NCI-H2081 treated with DMSO at 0.1 percent for 48 hours (cell line): ENCODE data around the gene NID1.
"Not testable (repeated sequence)": the region's sequence is repeated elsewhere in the genome, so short reads cannot be mapped to it uniquely, and the experiment has no call there.

Experiments
- DNase-seq: peaks from one replicate; lab custom pipeline; 2025; lab: John Stamatoyannopoulos, UW

The NID1 gene

DNA sequence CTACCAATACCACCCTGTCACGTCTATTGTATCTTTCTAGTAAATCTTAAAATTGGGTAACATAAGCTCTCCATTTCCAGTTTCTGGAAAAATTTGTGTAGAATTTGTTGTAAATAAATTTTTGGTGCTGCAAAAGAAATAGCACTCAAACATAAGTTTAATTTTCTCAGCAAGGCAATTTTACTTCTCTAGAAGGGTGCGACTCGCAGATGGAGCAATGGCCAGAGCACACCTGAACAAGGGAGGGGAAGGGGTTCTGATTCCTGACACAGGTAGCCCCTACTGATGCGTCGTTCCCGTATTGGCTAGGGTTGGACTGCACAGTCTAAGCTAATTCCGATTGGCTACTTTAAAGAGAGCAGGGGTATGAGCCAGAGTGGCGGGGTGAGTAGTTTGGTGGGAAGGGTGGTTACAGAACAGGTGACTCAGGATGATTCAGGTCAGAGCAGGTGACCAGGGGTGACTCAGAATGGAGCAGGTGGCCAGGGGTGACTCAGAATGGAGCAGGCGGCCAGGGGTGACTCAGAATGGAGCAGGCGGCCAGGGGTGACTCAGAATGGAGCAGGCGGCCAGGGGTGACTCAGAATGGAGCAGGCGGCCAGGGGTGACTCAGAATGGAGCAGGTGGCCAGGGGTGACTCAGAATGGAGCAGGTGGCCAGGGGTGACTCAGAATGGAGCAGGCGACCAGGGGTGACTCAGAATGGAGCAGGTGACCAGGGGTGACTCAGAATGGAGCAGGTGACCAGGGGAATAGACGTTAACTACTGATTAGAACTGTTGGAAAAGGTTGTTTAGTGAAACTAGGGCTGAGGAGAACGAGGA is 32.0 kb upstream of the NID1 start:
- DNase-seq = not testable (repeated sequence)

DNA sequence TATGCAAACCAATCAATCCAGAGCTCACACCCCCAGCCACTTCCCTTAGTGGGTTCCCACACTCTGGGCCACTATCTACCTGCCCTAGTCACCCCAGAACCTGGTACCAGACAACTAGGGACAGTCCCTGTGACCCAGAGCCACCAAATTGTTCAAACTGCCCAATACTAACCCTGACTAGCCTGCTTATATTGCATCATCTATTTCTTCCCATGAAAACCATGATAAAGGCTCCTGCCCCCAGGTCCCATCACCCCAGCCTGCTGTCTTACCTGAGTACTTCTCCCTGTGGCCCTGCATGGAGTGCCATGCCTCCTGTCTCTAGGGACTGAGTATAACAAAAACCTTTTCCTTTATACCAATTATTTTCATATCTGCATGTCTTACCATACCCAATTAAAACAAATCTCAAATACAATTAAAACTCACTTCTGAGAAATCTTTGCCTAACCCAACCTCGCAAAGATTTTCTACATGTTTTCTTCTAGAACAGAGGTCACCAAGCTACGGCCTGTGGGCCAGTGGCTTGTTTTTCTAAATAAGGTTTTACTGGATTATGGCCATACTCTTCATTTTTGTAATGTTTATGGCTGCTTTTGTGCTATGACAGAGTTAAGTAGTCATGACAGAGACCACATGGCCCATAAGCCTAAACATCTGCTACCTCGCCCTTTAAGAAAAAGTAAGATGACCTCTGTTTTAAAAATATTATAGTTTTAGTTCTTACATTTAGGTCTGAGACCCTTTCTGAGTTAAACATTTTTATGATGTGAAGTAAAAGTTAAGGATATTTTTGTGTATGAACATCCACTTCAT is 31.0 kb upstream of the NID1 start:
- no peak for DNase-seq

DNA sequence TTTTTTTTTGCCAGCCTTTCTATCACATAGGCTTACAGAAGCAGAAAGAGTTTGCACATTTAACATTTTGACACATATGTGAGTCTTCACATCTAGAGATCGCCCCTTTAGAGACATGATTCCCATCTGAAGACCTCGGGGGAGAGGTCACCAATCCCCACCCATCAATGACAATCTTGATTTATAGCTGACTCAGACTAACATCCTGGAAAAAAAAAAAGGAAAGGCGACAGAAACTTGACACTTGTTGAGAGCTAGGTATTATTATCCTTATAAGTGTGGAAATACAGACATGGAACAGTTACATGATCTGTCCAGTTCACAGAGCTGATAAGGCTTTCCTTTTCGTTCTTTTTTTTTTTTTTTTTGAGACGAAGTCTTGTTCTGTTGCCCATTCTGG is 28.0 kb upstream of the NID1 start:
- DNase-seq = no peak

DNA sequence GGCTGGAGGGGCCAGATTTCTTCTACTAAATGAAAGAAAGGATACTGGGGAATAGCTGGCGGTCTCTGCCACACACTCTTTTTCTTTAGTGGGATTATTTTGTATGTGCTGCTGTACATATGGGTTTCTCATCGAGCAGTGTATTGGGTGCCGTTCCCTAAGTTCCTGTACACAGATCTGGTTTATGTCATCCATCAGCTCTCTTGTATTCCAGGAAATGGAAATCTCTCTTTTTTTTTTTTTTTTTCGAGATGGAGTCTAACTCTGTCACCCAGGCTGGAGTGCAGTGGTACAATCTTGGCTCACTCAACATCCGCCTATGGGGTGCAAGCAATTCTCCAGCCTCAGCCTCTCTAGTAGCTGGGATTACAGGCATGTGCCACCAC is 27.0 kb upstream of the NID1 start:
- no peak for DNase-seq

DNA sequence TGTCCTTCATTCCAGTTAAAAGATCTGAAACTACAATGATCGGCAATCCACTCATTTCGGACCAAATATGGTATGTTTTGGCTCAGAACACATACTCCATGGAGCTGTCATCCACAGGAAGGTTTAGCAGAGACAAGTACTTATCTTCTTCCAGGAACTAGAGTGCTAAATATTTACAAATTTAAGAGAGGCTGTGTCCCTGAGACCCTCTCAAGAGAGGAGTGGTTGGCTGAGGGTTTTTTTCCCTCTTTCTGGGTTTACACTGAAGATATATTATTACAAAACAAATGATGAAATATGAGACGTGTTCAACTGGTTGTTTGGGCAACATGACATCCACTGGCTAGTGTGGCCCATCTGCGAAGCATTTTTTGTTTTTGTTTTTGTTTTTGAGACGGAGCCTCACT is 25.9 kb upstream of the NID1 start:
- no peak for DNase-seq

DNA sequence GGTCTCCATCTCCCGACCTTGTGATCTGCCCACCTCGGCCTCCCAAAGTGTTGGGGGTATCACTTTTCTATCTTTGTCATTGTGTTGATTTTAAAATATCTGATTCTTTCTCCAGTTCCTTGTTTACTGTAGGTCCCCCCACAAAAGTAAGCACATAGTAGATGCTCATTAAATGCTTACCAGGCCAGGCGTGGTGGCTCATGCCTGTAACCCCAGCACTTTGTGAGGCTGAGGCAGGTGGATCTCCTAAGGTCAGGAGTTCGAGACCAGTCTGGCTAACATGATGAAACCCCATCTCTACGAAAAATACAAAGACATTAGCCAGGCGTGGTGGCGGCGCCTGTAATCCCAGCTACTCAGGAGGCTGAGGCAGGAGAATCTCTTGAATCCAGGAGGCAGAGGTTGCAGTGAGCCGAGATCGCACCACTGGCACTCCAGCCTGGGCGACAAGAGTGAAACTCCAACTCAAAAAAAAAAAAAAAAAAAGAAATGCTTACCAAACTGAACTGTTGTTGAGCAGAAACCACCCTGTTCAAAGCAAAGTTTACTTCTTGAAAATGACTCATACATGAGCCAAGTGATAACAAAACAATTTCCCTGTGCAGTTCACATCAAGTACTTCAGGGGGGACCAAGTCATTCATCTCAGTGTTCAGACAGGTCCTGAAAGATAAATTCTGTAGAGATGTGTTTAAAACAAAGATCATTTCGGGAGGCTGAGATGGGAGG is 24.3 kb upstream of the NID1 start:
- DNase-seq = no peak

DNA sequence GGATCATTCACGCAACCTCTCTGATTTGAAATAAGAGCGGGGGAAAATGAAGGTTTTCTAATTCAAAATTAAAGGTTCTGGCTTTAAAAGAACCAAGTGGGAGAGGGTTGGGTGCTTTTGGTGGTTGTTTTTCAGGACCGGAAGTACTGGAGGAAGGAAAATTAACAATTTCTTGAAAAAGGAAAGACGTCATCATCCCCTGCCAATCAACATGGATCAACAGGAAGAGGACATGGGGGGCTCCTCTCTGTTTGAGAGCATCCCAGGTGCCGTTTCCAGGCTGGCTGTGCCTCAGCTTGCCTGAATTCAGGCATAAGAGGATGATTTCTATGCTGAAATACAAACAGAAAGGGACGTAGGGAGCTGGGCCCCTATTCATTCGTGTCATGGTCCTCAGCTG is 21.6 kb upstream of the NID1 start:
- DNase-seq = no peak

DNA sequence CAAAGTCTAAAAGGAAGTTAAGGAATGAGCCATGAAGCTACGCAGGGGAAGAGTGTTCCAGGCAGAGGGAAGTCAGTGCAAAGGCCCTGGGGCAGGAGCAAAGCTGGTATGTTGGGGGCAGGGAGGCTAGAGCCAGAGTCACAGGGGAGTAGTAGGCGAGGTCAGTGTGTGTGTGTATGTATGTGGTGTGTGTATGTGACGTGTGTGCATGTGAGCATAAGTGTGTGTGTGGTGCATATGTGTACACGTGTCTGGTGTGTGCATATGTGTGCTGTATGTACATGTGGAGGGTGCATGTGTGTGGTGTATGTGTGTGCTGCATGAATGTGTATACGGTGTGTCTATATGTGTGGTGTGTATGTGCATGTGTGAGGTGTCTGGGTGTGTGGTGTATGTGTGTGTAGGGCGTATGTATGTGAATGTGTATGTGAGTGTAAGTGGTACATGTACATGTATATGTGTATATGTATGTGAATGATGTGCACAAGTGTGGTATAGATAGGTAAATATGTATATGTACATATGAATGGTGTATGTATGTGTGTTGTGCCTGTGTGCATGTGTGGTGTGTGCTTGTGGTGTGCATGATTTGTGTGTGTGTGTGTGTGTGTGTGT is 20.8 kb upstream of the NID1 start:
- DNase-seq = no peak

DNA sequence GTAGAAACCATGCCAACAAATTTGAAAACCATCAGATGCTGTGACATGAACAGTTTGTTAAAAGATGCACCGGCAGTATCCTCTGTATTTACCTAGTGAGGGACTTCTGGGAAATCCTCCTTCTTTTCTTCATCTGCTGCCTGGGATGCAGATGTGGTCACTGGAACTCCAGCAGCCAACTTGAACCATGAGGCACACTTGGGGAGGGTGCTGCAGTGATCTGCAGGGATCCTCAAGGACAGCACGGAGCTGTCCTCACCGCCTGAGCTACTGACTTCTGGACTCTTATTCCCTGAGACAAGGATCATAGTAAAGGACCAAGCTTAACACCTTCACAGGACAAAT is 19.5 kb upstream of the NID1 start:
- DNase-seq = no peak

DNA sequence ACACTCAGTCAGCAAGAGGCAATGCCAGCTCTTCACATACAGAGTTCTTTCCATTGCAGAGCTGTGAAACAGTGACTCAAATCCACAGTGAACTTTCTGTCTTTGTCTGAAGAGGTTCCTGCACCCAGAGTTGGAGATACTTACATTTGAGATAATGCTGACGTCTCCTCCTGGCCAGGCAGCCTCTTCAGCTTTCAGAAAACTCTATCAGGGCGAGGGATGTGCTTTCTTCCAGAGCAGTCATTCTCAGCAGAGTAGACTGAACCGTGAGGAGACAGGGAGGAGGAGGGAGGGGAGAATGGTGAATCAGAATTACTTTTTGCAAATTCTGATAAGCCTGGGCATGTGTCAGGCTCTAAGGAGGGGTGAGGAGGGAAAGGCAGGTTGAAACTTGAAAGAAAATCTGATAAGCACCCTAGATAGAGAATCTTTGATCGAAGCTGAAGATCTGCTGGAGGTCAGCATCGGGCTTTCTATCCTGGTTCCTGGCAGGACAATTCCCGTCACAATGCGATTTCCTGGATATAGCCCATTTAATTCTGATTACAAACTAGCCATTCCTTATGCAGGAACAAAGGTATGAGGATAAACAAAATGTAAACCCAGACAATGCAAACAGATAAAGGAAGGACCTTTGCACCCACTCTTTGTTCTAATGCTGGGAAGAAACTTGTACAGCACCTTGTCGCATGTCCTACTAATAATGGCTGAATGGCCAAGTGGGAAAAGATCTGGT is 18.9 kb upstream of the NID1 start:
- no peak for DNase-seq

DNA sequence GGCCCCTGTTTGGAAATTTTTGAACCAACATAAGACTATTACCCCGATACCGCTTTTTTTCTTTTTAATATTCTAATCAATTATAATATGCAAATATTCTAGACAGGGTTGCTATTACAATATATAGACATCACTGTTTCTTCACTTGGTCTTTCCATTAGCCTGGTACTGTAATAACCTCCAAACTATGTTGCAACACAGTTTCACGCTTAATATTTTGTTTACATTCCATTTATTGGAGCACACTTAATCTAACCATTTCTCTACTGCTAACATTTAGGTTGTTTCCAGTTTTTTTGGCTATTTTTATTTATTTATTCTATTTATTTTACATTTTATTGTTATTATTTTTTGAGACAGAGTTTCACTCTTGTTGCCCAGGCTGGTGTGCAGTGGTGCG is 17.6 kb upstream of the NID1 start:
- DNase-seq = no peak

DNA sequence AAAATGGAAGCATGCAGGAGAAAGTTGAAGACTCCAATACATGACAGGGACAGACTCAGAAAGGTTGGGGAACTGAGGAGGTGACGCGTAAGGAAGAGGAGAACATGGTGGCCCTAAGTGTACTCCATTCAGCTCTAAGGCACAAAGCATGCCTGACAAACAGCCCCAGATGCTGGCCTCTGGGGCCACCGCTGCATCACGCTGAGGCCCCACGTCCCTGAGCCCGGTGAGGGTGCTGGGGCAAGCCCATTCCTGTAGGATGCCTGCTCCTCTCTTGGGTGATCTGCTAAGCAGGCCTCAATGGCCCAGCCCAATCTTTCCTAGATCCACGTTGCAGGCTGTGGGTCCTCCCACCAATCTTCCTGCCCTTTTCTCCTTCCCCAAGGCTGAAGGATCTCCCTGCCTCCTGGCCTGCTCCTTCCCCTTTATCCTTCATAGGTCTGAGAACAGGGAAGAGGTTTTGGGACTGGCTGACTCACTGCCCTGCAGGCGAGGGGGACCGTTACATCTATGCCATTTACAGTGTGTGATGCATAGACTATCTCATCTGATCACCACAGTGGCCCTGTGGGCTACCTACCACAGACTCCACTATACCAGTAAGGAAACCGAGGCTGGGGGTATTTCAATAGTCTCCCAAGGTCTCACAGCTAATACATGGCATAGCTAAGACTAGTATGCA is 16.8 kb upstream of the NID1 start:
- DNase-seq = no peak

DNA sequence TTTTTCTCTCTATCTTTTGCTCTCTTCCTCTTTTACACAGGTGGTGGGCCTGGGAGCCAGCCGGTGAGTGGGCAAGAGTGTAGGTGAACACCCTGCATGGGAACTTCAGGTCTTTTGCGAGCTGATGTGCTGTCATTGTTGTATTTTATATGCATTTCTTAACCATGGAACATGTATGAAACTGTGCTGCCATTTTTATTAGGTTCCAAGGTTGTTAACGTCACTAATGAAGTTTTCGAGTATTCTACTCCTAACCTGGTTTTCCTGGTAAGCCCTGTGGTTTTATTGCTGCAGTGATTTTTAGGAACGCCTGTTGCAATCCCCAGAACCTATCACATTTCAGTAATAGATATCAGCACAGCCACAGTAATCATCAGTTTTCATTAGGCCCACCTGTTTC is 14.8 kb upstream of the NID1 start:
- DNase-seq = no peak

DNA sequence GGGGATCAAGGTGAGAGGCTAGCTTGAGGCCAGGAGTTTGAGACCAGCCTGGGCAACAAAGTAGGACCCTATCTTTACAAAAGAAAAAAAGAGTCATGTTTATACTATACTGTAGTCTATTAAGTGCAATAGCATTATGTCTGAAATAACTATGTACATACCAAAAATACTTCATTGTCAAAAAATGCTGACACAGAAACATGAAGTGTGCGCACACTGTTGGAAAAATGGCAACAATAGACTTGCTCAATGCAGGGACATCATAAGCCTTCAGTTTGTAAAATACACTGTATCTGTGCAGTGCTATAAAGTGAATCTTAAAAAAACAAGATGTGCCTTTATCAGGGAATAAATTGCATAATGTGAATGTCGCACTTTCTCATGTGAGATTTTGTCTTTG is 14.1 kb upstream of the NID1 start:
- no peak for DNase-seq

DNA sequence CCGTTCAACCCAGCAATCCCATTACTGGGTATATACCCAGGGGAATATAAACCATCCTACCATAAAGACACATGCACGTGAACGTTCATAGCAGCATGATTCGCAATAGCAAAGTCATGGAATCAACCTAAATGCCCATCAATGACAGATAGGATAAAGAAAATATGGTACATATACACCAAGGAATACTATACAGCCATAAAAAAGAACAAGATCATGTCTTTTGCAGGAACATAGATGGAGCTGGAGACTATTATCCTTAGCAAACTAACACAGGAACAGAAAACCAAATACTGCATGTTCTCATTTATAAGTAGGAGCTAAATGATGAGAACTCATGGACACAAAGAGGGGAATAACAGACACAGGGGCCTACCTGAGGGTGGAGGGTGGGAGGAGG is 13.2 kb upstream of the NID1 start:
- DNase-seq = not testable (repeated sequence)

DNA sequence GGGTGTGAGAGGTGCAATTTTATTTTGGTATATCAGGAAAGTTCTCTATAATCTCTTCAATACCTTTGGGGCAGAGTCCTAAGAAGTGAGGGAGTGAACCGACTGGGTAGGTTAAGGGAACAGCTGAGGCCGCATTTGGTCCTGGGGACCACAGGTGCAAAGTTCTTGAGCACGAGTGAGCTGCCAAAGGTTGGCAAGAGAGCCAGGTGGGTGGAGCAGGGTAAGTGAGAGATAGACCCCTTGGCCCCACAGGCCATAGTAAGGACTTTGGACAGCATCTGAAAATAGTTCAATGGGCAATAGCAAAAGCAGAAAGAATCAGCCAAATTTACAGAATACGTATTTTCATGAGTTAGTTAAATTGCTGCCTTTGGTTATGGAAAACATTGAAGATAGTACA is 11.0 kb upstream of the NID1 start:
- no peak for DNase-seq

DNA sequence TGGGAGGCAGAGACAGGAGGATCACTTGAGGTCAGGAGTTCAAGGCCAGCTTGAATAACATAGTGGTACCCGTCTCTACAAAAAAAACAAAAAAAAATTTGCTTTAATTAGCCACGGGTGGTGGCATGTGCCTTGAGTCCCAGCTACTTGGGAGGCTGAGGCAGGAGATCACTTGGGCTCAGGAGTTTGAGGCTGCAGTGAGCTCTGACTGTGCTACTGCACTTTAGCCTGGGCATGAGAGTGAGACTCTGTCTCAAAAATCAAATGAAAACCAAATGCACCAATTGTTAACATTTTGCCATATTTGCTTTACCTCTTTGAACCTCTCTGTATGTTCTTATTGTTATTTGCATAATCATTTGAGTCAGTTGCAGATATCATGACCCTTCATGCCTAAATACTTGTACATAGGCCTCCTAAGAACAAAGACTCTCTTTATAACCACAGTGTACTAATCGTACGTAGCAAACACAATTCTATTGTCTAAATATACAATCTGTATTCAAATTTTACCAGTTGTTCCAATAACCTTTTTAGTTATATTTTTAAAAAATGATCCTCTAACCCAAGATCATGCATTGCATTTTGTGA is 8.5 kb upstream of the NID1 start:
- no peak for DNase-seq

DNA sequence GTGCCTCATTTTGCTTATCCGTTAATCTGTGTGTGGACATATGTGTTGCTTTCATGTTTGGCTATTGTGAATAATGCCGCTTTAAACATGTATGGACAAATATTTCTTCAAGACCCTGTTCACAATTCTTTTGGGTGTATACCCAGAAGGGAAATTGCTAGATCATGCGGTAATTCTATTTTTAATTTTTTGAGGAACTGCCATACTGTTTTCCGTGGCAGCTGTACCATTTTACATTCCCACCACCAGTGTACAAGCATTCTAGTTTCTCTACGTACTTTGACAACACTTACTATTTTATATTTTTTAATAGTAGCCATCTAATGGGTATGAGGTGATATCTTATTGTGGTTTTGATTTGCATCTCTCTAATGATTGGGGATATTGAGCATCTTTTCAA is 7.1 kb upstream of the NID1 start:
- no peak for DNase-seq

DNA sequence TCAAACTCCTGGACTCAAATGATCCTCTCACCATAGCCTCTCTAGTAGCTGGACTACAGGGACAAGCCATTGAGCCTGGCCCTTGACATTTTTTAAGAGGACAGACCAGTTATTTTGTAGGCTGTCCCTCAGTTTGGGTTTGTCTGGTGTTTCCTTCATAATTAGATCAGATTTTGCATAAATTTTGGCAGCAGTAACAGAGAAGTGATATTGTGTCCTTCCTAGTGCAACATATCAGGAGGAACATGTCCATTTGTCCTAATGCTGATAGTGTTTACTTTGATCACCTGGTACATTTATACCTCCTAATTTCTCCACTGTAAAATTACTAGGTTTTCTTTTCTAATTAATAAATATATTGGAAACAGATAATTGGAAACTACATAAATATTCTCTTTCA is 5.9 kb upstream of the NID1 start:
- no peak for DNase-seq

DNA sequence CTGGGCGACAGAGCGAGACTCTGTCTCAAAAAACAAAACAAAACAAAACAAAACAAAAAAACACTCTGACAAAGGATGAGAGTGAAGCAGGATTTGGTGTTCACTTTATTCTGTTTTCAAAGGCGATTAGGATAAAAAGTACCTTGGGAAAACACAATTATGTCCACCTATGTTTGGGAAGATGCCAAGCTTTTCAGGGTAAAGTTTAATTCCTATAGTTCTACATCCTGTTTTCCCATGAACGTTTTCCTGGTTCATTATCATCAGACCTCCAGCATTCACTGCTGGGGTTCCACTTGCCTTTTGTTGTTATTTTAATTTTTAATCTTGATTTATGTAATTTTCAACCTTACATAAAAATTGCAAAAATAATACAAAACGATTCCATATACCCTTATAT is 4.9 kb upstream of the NID1 start:
- DNase-seq = no peak
